Activated T-cell treated with anti-CD3 and anti-CD28 coated beads for 24 hours (primary cell): Measurements from ENCODE around the gene RUFY4.

ENCODE experiments used
- DNase-seq: peaks from one replicate; pipeline ENCODE4 v3.0.0-alpha.2; 2020; ENCODE audit warnings: low read depth

Gene RUFY4

DNA sequence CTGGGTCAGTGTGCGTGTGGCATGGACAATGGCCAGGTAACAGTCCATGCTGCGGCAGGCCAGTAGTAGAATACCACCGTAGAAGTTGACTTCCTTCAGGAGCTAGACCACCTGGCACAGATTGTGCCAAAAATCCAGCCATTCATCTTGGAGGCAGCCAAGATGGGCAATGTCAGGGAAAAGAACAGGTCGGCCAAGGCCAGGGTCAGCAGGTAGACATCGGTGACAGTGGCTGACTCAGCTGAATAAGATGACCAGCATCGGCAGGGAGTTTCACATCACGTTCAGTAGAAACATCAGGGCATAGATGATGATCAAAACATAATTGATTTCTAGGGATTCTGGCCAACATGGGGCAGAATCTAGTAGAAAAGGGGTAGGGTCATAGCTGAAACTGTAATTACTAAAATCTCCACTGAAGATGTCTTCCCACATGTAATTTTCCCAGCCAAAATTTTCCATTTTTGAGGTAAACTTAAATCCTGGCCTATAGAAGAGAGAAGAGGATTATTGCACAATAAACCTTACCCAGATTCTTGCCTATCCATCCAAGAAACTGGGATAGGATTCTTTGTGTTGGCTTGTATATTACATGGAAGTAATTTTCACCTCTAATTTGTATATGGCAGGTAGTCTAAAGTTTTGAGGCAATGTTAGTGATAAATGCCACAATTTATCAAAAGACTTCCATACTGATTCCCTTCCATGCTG lies 7.9 kb upstream of the RUFY4 start:
- no peak for DNase-seq

DNA sequence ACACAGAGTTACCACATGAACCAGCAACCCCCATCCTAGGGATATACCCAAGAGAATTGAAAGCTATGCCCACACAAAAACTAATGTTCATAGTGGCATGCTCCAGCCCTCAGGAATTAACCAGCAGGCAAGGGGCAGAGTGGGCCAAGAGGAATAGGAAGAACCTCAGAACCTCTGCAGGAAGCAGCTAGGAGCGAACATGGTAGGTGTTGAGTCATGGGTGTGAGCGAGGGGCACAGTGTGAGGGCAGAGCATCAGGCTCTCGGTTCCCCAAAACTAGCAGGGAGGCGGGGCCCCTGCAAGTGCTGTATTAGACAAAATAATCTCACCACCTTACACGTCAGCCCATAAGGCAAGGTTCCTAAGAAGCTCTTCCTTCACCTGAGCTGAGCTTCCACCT lies 5.6 kb upstream of the RUFY4 start:
- no peak for DNase-seq

DNA sequence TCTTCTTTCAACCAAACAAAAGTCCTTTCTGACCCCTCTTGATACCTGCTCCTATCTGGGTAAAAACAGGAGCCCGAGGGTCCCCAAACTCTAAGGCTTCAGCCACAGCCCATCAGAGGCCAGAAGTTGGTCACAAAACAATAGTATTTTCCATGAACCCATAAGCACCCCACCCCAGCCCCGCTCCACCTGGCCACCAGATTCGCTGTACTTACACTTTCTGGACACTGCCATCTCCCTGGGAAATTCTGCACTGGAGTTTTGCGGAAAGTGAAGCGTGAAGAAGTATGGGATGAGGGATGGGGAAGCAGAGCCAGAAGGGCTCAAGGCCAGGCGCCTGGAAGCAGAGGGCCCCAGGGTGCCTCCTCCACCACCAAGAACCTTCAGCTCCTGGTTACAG lies 5.2 kb upstream of the RUFY4 start:
- no peak for DNase-seq

DNA sequence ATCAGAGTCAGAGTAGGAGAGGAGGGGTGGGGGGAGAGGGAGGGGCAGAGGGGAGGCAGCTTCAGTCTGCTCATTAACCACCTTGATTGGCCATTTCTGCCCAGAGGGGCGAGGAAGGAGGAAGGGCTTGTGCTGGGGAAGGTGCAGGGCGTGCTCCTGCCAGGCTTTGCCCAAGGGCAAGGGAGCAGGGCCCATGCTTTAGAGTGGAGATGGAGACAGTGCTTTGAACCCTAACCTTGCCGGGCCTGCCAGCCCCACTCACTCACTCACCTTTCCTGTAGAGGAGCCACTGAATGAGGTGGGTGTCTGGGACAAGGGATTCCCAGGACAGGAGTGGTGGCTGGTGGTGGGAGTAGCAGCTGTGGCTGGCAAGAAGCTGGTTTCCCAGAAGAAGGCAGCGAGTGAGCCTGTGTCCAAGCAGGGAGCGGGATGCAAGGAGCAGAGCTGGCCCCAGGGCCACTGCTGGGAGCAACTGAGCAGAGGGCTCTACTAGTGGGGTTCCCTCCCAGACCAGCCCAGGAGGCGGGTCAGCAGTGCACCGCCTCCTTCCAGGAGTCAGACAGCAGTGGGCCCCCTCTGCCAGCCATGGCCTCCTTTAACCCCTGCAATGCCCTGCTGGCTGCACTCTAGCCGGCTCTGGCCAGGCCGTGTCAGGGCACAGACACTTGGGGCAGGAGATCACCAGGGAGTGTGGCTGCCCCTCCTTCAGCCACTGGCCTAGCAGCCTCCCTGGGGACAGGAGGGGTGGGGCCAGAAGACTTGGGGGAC lies 3.6 kb upstream of the RUFY4 start:
- DNase-seq = no peak

DNA sequence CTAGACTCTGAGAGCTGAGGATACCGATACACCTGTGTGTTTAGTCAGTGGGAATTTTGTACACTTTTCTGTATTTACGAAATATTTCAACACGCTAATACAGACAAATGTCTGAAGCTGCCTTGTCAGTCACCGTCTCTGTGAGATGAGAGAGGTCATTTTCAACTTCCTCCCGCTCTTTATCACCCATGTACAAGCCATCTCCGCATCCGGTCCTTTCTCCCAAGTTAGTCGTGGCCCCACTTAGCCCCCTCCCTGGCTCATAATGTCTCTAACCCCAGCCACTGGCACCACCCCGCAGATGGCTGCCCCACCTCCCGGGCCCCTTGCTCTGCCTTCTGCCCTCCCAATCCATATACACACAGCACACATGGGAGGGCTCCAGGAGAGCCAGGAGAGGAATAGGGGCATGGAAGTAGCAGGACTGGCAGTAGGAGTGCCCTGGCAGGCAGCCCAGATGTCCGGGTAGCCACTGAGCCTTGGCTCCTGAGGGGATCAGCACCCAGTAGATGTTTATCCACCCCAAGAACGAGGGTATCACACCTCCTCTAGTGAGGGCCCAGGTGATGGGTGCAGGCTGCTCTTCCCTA lies 2.0 kb upstream of the RUFY4 start:
- DNase-seq = no peak

DNA sequence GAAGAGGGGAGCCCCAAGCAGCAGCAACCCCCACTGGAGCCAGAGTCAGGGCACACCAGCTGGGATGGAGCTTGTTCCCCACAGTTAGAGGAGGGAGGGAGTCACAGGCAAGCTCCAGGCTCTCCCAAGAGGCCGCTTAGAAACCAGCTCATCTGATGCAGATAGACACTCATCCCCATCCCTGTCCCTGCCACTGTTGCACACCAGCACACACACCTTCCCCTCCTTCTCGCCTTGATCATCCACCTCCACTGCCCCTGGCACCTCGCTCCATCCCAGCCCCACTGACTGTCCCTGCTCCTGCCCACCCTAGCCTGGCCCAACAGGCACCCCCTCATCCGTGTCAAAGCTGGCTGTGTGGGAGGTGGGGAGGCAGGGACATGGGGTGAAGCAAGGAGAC lies 1.5 kb upstream of the RUFY4 start:
- DNase-seq = no peak

DNA sequence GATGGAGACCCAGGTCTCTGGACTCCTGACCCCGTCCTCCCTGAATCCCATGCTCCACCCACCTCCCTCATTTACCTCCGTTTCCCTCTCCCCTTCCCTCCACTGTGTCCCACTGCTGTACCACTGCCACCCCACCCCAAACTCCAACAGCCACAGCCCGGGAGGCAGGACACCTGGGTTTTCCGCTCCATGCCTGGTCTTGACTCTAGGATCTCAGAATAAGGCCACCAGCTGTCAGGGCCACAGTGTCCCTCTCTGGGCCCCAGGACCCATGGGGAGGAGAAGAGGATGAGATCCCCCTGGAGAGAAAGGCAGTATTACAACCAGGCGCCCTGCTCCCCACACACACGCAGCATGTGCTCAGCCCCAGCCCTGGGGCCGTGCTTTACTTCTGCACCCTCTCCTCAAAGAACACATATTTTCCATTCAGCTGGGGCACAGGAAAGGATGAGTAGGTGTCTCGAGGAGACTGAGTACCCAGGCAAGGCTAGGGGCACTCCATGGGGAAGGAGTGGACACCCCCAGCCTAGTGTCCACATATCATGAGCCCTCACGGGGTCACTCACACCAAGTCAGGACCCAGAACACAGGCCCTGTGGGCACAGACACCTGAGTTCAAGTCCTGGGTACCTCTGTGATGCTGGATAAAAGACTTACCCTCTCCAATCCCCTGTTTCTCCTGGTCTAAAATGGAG lies 700 bp downstream of the RUFY4 start:
- DNase-seq = no peak

DNA sequence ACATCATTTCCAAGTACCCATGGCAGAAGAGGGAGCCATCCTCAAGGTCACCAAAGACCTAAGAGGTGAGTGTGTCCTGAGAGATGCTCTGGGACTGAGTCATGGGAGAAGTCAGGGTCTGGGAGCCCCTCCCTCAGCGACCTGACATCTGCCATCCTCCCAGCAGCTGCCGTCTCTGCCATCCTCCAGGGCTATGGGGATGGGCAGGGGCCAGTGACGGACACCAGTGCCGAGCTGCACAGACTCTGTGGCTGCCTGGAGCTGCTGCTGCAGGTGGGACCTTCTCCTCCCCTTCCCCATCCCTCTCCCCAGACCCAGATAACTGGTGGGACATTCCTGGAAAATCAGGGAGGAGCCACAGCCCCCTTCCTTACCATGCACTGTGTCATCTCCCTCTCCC lies 1.5 kb downstream of the RUFY4 start:
- DNase-seq = no peak

DNA sequence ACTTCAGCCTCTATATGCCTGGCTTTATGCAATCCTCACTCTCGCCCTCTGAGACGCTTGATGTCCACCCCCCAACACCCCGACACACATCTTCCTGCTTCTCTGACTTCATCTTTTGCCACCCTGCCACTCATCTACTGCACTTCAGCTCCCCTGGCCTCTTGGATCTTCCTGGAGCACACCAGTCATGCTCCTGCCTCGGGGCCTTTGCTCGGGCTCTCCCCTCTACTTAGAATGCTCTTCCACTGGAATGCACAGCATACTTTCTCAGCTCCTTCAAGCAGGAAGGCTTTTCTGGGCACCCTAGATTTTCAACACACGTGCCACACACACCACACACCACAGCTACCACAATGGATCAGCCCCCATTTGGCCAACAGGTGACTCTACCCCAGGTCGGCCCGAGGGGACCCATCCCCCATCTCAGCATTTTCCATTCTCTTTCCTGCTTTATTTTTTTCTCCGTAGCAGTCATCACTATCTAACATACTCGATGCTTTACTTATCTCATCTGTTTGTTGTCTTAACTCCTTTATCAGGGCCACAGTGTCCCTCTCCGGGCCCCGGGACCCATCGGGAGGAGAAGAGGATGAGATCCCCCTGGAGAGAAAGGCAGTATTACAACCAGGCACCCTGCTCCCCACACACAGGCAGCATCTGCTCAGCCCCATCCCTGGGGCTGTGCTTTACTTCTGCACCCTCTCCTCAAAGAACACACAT lies 2.3 kb downstream of the RUFY4 start:
- no peak for DNase-seq

DNA sequence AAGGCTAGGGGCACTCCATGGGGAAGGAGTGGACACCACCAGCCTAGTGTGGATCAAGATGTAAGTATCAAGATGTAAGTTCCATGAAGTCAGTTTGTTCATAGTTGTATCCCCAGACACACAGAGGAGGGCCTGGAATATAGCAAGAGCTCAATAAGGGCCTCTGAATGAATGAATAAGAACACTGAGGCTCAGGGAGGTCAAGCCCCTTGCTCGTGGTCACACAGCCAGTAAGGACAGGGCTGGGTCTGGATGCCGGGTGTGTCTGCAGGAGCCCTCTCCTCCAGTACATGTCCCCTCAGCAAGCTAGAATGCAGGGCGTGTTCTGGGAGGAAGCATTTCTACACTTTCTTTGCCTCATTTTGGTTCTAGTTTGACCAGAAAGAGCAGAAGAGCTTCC lies 2.9 kb downstream of the RUFY4 start:
- no peak for DNase-seq

DNA sequence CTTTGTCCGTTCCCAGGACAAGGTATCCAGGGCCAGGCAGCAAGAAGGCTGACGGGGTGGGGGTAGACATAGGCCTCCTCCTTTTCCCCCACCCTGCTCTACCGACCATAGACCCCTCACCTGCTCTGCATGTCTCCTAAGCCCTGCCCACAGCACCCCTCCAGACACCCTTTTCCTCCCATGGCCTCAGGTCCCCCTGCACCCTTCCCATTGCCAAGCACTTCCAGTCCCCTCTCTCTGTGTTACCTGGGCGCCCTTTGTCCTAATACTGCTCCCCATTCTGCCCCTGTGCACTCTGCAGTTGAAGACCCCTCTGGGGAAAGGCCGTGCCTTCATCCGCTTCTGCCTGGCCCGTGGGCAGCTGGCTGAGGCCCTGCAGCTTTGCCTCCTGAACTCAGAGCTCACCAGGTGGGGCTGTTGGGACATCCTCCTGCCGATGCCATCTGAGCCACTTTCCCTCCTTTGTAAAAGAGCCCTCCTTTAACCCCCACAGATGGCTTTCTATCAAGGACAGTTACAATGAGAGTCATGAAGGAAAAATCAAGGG lies 3.5 kb downstream of the RUFY4 start:
- no peak for DNase-seq

DNA sequence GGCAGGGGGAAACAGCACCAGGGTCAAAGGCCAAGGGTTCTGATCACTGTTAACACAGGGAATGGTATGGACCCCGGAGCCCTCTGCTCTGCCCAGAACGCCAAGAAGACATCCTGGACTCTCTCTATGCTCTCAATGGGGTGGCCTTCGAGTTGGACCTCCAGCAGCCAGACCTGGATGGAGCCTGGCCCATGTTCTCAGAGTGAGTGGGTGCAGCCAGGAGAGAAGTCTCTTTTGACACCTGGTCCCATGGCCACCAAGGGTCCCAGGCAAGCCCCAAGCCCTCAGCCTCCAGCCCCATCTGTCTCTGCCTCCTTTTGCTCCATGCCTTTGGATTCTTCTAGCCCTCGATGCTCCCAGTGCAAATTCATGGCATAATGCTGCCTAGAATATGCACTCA lies 4.1 kb downstream of the RUFY4 start:
- no peak for DNase-seq

DNA sequence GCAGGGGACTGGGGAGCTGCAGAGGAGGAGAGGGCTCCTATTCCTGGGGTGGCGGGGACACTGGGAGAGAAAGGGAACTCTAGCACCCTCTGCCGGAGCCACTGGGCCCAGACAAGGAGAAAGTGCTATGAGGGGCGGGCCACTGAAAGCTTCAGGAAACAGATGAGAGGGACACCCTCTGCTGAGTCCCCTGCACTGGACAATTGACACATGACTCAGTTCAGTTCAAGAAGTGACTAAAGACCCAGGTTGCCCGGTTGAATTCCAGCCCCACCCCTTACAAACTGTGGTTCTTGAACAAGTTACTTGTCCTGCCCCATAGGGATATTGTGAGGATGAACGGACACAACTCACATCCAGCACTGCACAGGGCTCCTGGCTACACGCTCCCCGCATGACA lies 5.0 kb downstream of the RUFY4 start:
- no peak for DNase-seq

DNA sequence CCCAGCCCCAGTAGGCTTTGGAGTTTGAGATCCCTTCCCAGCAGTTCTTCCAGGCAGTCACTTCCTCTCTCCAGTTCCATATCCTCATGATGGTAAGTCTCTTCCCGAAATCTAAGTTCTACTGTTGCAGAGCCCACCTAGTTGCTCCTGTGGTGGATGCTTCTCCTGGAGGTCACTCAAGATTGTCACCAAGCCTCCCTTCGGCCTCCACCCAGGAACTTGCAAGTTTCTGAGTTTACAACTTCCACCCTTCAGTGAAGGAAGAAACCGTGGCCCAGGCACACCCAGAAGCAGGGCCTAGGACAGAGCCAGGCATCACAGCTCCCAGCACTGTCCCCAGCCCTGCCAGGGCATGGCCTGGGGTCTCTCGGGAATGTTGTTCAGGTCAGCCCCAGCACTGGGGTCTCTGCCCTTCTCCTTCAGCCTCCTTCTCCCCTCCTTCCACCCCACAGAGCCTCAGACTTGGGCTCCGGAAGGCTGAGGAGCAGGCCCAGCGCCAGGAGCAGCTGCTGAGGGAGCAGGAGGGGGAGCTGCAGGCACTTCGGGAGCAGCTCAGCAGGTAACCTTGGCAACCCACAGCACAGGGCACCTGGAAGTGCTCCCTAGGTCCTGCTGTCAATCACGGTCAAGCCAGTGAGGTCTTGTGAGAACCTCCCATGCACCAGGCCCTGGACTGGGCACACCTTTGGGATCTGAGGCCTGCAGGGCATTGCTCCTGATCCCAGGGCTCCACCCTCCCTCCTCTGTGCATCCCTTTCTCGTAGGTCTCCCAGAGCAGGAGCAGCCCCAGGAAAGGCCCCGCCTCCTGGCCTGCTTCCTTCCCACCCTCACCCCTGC lies 7.1 kb downstream of the RUFY4 start:
- DNase-seq = no peak

DNA sequence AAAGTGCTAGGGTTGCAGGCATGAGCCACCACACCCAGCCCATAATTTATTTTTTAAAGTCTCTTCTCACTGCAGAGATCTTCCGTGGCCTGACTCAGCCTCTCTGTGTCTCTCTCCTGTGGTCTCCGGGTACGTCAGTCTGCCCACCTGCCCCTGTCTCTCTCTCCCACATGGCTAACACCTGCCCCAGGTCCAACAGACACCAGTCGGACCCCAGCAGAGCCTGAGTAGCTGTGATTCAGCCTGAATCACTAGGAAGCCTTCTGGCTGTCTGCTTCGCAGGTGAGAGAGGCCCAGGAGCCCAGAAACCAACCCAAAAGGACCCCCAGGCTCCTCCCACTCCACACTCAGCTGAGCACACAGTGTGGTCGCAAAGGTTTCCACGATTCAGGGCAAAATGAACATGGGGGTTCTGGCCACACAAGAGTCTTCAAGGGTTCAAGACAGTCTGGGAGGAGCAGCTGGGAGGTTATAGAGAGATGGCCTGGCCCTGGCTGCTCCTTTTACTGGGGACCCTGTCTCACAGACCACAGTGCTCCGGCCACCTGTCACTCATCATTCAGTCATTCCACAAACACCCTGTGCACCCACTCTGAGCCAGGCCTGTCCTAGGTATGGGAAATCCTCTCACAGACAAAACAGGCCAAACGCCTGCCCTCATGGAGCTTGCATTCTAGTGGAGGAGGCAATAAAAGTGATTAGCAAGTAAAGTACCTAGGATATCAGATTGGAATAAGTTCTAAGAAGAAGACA lies 8.6 kb downstream of the RUFY4 start:
- DNase-seq = no peak

DNA sequence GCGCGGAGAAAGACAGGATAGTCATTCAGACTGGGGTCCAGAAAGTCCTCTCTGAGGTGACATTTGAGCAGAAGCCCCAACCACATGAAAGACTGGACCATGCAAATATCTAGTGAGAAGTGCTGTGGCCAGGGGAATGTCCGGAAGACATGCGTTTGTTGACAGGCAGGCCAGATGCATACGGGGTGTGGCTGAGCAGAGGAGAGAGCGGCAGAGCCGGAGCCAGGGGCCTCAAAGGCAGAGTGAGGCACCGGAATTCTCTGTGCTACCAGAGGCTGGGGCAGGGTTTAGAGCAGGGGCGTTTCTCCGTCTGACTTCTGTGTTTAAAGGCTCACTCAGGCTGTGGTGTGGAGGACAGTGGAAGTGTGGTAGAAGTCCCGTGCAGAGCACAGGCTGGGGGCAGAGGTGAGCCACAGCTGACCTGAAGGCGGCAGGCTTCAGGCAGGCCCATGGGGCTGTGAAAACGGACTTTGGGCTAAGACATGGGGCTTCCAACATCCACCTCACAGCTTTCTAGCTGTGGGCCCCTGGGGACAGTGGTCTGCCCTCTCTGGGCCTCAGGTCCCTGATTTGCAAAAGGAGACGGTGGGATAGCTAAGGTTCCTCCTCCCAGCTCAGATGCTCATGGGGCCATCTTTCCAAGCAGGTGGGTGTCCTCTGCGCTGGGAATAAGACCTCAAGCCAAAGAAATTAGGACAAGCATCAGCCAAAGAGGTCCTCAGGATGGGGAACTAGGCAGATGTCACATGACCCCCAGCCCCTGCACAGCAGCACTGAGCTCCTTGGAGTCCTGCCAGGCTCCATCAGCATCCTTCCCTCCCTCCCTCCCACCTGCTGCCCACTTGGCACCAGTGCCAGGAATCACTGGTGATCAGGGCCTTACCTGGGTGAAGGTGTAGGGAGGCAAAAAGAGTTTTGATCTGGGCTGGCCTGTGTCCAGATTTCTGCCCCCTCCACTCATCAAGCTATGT lies 11.2 kb downstream of the RUFY4 start:
- DNase-seq = no peak

DNA sequence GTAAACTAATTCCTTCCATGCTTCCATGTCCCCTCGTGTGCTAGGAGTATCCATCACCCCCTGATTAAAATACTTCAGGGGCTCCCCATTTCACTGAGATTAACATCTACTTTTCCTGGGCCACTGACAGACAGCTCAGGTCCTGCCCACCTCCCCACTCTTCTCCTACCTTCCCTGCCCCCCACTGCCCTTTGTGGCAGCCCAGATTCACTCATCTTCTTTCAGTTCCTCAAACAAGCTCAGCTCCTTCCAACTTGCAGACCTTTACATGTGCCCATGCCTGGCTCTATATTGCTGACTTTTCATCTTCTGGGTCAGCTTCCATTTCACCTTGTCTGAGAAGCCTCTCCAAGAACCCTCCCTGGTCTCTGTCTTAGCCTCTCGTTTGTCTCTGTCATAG lies 12.0 kb downstream of the RUFY4 start:
- DNase-seq = no peak

DNA sequence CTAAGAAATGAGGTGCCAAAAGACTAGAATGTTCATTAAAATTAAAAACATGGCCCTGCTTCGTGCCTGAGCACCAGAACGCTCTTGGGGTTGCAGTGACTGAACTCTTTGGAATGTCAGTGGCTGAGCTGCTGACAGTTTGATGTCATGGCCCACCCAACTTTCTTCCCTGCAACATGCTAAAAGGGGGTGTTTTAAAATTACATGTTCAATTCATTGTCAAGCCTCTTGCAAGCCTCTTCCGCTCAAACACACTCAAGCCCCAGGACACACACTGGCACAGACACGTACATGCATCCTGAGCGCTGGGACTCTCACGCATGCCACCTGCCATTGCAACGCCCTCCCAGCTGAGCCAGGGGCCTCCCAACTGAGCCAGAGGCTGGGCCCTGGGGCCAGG lies 12.6 kb downstream of the RUFY4 start:
- no peak for DNase-seq
